ENCODE data around the gene USP15.
"Not testable (repeated sequence)": the region's sequence is repeated elsewhere in the genome, so short reads cannot be mapped to it uniquely, and the experiment has no call there.

Gene USP15

DNA sequence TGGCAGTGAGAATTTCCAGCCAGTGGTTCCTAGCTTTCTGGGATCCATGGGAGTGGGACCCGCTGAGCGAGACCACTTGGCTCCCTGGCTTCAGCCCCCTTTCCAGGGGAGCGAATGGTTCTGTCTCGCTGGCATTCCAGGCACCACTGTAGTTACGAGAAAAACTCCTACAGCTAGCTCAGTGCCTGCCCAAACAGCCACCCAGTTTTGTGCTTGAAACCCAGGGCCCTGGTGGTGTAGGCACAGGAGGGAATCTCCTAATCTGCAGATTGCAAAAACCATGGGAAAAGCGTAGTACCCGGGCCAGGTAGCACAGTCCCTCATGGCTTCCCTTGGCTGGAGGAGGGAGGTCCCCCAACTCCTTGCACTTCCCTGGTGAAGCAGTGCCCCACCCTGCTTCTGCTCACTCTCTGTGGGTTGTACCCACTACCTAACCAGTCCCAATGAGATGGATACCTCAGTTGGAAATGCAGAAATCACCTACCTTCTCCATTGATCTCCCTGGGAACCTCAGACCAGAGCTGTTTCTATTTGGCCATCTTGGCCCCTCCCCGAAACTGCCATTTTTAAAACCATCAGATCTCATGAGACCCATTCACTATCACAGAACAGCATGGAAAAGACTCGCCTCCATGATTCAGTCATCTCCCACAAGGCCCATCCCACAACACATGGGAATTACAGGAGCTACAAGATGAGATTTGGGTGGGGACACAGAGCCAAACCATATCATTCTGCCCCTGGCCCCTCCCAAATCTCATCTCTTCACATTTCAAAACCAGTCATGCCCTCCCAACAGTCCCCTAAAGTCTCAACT is 83.3 kb downstream of the USP15 start:
- not testable (repeated sequence) for H3K4me1 ChIP-seq (ENCODE audit: control insufficient read depth, insufficient read depth, low read length, unreplicated experiment)
- peaks cover 22% of the 10 kb centered on the region for H3K36me3 ChIP-seq (ENCODE audit: insufficient read depth, low read length)

DNA sequence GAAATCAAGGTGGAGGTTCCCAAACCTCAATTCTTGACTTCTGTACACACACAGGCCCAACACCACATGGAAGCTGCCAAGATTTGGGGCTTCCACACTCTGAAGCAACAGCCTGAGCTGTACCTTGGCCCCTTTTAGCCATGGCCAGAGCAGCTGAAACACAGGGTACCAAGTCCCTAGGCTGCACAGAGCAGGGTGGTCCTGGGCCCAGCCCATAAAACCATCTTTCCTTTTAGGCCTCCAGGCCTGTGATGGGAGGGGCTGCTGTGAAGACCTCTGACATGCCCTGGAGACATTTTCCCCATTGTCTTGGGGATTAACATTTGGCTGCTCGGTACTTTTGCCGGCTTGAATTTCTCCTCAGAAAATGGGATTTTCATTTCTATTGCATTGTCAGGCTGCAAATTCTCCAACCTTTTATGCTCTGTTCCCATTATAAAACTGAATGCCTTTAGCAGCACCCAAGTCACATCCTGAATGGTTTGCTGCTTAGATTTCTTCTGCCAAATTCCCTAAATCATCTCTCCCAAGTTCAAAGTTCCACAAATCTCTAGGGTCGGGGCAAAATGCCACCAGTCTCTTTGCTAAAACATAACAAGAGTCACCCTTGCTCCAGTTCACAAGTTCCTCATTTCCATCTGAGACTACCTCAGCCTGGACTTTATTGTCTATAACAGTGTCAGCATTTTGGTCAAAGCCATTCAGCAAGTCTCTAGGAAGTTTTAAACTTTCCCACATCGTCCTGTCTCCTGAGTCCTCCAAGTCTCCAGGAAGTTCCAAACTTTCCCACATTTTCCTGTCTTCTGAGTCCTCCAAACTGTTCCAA is 84.7 kb downstream of the USP15 start:
- H3K36me3 ChIP-seq (ENCODE audit: insufficient read depth, low read length), result peaks cover 22% of the 10 kb centered on the region
- H3K27ac ChIP-seq (ENCODE audit: low read depth, low read length); H3K4me3 ChIP-seq (ENCODE audit: low read depth, low read length); H3K27me3 ChIP-seq (ENCODE audit: insufficient read depth, low read length); H2AFZ ChIP-seq (ENCODE audit: low read length, unreplicated experiment); H3K4me1 ChIP-seq (ENCODE audit: control insufficient read depth, insufficient read depth, low read length, unreplicated experiment); H3K79me2 ChIP-seq (ENCODE audit: control insufficient read depth, insufficient read depth, low read length, unreplicated experiment): not testable (repeated sequence)

More for the DNA sequence above, 83.3 kb downstream of the USP15 start:
- H3K27me3 ChIP-seq (ENCODE audit: insufficient read depth, low read length); H3K4me3 ChIP-seq (ENCODE audit: low read depth, low read length); H3K79me2 ChIP-seq (ENCODE audit: control insufficient read depth, insufficient read depth, low read length, unreplicated experiment); H3K27ac ChIP-seq (ENCODE audit: low read depth, low read length); H2AFZ ChIP-seq (ENCODE audit: low read length, unreplicated experiment): not testable (repeated sequence)

DNA sequence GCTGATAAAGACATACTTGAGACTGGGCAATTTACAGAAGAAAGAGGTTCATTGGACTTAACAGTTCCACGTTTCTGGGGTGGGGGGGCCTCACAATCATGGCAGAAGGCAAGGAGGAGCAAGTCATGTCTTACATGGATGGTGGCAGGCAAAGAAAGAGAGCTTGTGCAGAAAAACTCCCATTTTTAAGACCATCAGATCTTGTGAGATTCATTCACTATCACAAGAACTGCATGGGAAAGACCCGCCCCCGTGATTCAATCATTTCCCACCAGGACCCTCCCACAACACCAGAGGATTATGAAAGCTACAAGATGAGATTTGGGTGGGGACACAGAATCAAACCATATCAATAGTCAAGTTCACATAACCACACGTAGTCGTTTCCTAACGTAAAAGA is 85.5 kb downstream of the USP15 start:
- H3K27me3 ChIP-seq (ENCODE audit: insufficient read depth, low read length), result no peaks in the 10 kb centered on the region
- H3K36me3 ChIP-seq (ENCODE audit: insufficient read depth, low read length), result peaks cover 22% of the 10 kb centered on the region
- peaks cover 6% of the 10 kb centered on the region for H3K79me2 ChIP-seq (ENCODE audit: control insufficient read depth, insufficient read depth, low read length, unreplicated experiment)
- no peak overlapping the region for H2AFZ ChIP-seq (ENCODE audit: low read length, unreplicated experiment)
- no peak overlapping the region for H3K4me3 ChIP-seq (ENCODE audit: low read depth, low read length)
- no peaks in the 10 kb centered on the region for H3K4me1 ChIP-seq (ENCODE audit: control insufficient read depth, insufficient read depth, low read length, unreplicated experiment)
- no peak overlapping the region for H3K27ac ChIP-seq (ENCODE audit: low read depth, low read length)

DNA sequence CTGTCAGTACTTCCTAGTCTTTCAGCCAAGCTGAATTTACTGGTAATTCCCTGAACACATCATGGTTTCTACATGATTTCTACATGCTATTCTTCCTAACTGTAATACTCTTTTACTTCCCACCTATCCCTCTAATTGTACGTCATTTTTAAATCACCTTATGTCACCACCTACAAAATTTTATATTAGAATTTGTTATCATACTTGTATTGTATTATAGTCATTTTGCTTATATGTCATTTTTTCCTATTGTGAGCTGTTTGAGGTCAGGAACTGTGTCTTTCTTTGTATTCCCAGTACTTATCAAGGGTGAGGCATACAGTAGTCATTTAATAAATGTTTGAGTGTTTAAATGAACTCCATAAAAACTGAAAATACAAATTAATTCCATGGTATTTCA is 86.6 kb downstream of the USP15 start:
- no peak overlapping the region for H3K27ac ChIP-seq (ENCODE audit: low read depth, low read length)
- no peak overlapping the region for H2AFZ ChIP-seq (ENCODE audit: low read length, unreplicated experiment)
- peaks cover 6% of the 10 kb centered on the region for H3K79me2 ChIP-seq (ENCODE audit: control insufficient read depth, insufficient read depth, low read length, unreplicated experiment)
- no peak overlapping the region for H3K4me3 ChIP-seq (ENCODE audit: low read depth, low read length)
- H3K36me3 ChIP-seq (ENCODE audit: insufficient read depth, low read length), result peaks cover 22% of the 10 kb centered on the region
- no peaks in the 10 kb centered on the region for H3K4me1 ChIP-seq (ENCODE audit: control insufficient read depth, insufficient read depth, low read length, unreplicated experiment)
- no peaks in the 10 kb centered on the region for H3K27me3 ChIP-seq (ENCODE audit: insufficient read depth, low read length)

DNA sequence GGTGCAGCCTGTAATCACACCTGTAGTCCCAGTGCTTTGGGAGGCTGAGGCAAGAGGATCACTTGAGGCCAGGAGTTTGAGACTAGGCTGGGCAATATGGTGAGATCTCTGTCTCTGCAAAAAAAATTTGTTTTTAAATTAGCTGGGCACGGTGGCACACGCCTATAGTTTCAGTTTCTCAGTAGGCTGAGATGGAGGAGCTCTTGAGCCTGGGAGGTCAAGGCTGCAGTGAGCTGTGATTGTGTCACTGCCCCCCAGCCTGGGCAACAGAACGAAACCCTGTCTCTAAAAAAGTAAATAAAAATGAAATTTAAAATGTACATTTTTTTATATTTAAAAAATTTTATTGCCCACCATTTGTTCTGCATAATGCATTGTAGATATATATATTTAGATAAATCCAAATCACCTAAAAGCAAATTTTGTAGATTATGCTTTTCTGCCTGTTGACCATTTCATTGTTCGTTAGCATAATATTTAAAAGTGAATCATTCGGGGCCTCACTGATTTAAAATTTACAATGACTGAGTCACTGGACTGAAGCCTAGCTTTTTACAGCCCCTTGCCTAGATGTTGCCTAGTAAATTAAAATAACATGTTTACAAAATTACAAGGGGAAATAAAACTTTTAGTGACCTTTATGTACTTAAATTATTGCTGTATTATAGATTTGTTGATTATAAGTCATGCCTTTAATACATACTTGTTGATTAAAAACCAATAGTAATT is 87.9 kb downstream of the USP15 start:
- H2AFZ ChIP-seq (ENCODE audit: low read length, unreplicated experiment), result no peak overlapping the region
- no peak overlapping the region for H3K4me3 ChIP-seq (ENCODE audit: low read depth, low read length)
- H3K79me2 ChIP-seq (ENCODE audit: control insufficient read depth, insufficient read depth, low read length, unreplicated experiment), result no peaks in the 10 kb centered on the region
- no peaks in the 10 kb centered on the region for H3K4me1 ChIP-seq (ENCODE audit: control insufficient read depth, insufficient read depth, low read length, unreplicated experiment)
- no peaks in the 10 kb centered on the region for H3K27me3 ChIP-seq (ENCODE audit: insufficient read depth, low read length)
- H3K27ac ChIP-seq (ENCODE audit: low read depth, low read length), result 0 out of 2 replicates have a peak overlapping the region, but pooled peaks have one; percentile 30
- H3K36me3 ChIP-seq (ENCODE audit: insufficient read depth, low read length), result peaks cover 15% of the 10 kb centered on the region

DNA sequence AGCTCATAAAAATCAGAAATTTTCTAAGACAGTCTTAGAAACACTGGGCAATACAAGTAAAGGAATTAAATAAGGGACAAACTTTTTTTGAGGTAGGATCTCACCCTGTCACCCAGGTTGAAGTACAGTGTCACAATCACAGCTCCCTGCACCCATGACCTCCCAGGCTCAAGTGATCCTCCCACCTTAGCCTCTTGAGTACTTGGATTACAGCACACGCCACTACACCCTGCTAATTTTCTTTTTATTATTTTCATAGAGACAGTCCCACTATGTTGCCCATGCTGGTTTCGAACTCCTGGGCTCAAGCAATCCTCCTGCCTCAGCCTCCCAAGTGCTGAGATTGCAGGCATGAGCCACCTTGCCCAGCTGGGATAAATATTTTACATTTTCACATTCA is 90.3 kb downstream of the USP15 start:
- Histone ChIP-seq H3K36me3 (ENCODE audit: insufficient read depth, low read length) (peaks cover 7% of the 10 kb centered on the region), H3K4me1 (ENCODE audit: control insufficient read depth, insufficient read depth, low read length, unreplicated experiment) (no peaks in the 10 kb centered on the region), H3K27me3 (ENCODE audit: insufficient read depth, low read length) (no peaks in the 10 kb centered on the region), H2AFZ (ENCODE audit: low read length, unreplicated experiment) (no peak overlapping the region), H3K4me3 (ENCODE audit: low read depth, low read length) (no peak overlapping the region), H3K79me2 (ENCODE audit: control insufficient read depth, insufficient read depth, low read length, unreplicated experiment) (no peaks in the 10 kb centered on the region), H3K27ac (ENCODE audit: low read depth, low read length) (no peak overlapping the region)

DNA sequence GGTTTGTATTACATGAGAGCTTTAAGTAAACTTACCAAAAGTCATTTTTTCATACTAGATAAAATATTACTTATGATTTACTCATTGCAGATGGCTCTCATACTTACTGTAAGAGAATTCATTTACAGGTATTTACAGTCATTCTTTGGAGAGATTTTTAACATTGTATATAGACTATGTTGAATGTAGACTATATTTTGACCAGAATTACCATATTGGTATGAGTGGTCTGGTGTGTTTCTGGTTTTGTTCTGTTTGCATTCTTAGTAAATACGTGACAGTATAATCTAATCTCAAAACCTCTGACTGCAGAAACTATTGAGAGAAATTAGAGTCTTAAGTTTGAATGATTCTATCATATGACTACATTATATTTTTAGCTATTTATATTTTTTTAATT is 91.1 kb downstream of the USP15 start:
- H3K27me3 ChIP-seq (ENCODE audit: insufficient read depth, low read length), result no peaks in the 10 kb centered on the region
- H3K79me2 ChIP-seq (ENCODE audit: control insufficient read depth, insufficient read depth, low read length, unreplicated experiment), result no peaks in the 10 kb centered on the region
- H2AFZ ChIP-seq (ENCODE audit: low read length, unreplicated experiment), result no peak overlapping the region
- H3K27ac ChIP-seq (ENCODE audit: low read depth, low read length), result no peak overlapping the region
- no peak overlapping the region for H3K4me3 ChIP-seq (ENCODE audit: low read depth, low read length)
- H3K36me3 ChIP-seq (ENCODE audit: insufficient read depth, low read length), result peaks cover 9% of the 10 kb centered on the region
- no peaks in the 10 kb centered on the region for H3K4me1 ChIP-seq (ENCODE audit: control insufficient read depth, insufficient read depth, low read length, unreplicated experiment)

DNA sequence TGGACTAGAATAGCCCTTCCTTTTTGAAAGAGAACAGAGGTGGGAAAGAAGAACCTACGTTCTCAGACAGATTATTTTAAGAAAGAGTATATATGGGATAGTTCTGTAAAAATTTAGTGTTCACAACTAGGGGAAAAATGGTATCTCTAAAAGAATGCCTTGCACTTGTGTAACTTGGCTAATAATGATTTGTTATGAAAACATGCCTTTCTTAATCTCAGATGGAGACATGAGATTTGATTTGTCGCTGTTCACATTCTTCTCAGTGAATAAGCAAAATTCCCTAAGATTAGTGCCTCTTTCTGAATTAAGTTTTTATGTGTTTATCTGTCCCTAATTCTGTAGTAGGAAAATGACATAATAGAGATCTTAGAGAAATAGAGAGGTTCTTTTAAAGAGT is 100.8 kb downstream of the USP15 start:
- H3K4me3 ChIP-seq (ENCODE audit: low read depth, low read length), result no peak overlapping the region
- H2AFZ ChIP-seq (ENCODE audit: low read length, unreplicated experiment), result no peak overlapping the region
- no peak overlapping the region for H3K27ac ChIP-seq (ENCODE audit: low read depth, low read length)
- H3K4me1 ChIP-seq (ENCODE audit: control insufficient read depth, insufficient read depth, low read length, unreplicated experiment), result no peaks in the 10 kb centered on the region
- no peaks in the 10 kb centered on the region for H3K27me3 ChIP-seq (ENCODE audit: insufficient read depth, low read length)
- peaks cover 12% of the 10 kb centered on the region for H3K79me2 ChIP-seq (ENCODE audit: control insufficient read depth, insufficient read depth, low read length, unreplicated experiment)
- peaks cover 14% of the 10 kb centered on the region for H3K36me3 ChIP-seq (ENCODE audit: insufficient read depth, low read length)

DNA sequence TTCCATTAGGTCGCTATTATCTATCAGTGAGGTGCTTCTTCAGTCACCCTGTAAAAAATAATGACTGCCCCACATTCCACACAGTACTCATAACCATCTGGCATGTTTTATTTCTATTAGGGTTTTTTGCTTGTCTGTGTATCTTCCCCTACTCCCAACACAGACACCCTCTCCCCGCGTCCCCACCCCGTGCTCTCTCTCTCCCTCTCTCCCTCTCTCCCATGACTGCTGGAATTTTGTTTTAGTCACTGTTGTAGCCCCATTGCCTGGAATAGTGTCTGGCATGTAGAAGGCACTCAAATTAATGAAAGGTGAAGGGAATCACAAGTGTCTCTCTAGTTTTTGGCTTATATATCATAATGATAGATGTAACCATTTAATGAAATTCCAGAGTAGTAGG is 103.3 kb downstream of the USP15 start:
- Histone ChIP-seq H3K79me2 (ENCODE audit: control insufficient read depth, insufficient read depth, low read length, unreplicated experiment) (peaks cover 15% of the 10 kb centered on the region), H3K4me1 (ENCODE audit: control insufficient read depth, insufficient read depth, low read length, unreplicated experiment) (no peaks in the 10 kb centered on the region), H3K27ac (ENCODE audit: low read depth, low read length) (no peak overlapping the region), H3K27me3 (ENCODE audit: insufficient read depth, low read length) (no peaks in the 10 kb centered on the region), H3K4me3 (ENCODE audit: low read depth, low read length) (no peak overlapping the region), H3K36me3 (ENCODE audit: insufficient read depth, low read length) (peaks cover 9% of the 10 kb centered on the region; the same call in 1 of the 2 replicates), H2AFZ (ENCODE audit: low read length, unreplicated experiment) (no peak overlapping the region)

DNA sequence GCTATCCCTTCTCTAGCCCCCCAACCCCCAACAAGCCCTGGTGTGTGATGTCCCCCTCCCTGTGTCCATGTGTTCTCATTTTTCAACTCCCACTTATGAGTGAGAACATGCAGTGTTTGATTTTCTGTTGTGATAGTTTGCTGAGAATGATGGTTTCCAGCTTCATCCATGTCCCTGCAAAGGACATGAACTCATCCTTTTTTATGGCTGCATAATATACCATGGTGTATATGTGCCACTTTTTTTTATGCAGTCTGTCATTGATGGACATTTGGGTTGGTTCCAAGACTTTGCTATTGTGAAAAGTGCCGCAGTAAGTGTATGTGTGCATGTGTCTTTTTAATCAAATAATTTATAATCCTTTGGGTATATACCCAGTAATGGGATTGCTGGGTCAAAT is 104.5 kb downstream of the USP15 start:
- not testable (repeated sequence) for H2AFZ ChIP-seq (ENCODE audit: low read length, unreplicated experiment); H3K4me3 ChIP-seq (ENCODE audit: low read depth, low read length); H3K36me3 ChIP-seq (ENCODE audit: insufficient read depth, low read length); H3K27me3 ChIP-seq (ENCODE audit: insufficient read depth, low read length); H3K4me1 ChIP-seq (ENCODE audit: control insufficient read depth, insufficient read depth, low read length, unreplicated experiment); H3K27ac ChIP-seq (ENCODE audit: low read depth, low read length)
- H3K79me2 ChIP-seq (ENCODE audit: control insufficient read depth, insufficient read depth, low read length, unreplicated experiment), result peaks cover 19% of the 10 kb centered on the region
